SK-N-SH (cell line): Measurements from ENCODE around the gene UTP3.

ENCODE experiments used
- CTCF ChIP-seq: fragments of 200-600 bp; sonication (generic); IDR thresholded peaks from 2 replicates; pipeline ENCODE4 v1.6.1; 2017; ENCODE audit warnings: antibody characterized with exemption, mild to moderate bottlenecking, moderate library complexity
- MAX ChIP-seq: IDR thresholded peaks from 2 replicates; pipeline ENCODE4 v1.4.0; 2012; ENCODE audit warnings: low read depth
- POLR2AphosphoS5 ChIP-seq: IDR thresholded peaks from 2 replicates; pipeline ENCODE4 v1.6.1; 2012; ENCODE audit warnings: low read depth, low read length
- RFX5 ChIP-seq: IDR thresholded peaks from 2 replicates; pipeline ENCODE4 v1.6.1; 2012; ENCODE audit warnings: mild to moderate bottlenecking, improper control_type of control experiment, low read length

DNA sequence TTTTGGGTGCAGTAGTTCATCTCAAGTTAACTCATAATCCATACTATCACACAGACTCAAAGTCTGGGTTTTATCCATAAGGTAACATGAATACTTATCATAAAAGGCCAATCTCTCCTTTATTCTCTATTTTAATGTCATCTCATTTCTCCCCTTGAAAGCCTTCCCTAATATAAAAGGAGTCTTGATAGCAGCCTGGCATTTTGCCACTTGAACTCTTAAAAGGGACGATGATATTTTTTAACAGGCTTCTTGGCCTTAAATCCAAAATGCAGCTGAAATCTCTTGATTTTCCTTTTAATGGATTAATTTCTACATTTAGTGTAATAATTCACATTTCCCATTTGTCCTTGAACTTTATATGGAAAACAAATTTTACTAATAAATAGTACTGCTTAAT is 13.6 kb upstream of the UTP3 start:
- TF ChIP-seq MAX, result no peak
- no peak for TF ChIP-seq RFX5
- TF ChIP-seq CTCF, result no peak
- no peak for TF ChIP-seq POLR2AphosphoS5
